ENCODE measurements around the gene MYCBPAP.
A peak's percentile ranks its signal among the peaks of the same experiment; 100 is the strongest.

MYCBPAP gene

GRCh38 chr17:50487213-50488096 is 20.8 kb upstream of the MYCBPAP start:
- DNase-seq = no peak

GRCh38 chr17:50488880-50489279 is 19.4 kb upstream of the MYCBPAP start:
- no peak for DNase-seq

DNA sequence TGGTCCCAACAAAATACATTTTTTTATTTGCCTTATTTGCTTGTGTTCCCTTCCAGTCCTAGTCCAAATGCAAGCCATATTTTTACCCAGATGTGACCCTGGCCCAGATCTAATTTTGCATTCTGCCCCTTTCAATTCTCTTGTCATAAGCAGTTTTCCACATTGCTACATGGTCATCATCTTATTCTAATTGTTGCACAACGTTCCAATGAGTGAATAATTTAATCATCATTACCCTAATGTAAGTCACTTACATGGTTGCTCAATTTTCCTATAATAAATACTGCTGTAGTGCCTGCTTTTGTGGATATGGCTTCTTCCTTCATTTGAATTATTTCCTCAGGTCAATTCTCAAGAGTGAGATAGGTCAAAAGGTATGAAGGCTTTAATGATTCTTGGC is 16.7 kb upstream of the MYCBPAP start:
- DNase-seq = no peak

DNA sequence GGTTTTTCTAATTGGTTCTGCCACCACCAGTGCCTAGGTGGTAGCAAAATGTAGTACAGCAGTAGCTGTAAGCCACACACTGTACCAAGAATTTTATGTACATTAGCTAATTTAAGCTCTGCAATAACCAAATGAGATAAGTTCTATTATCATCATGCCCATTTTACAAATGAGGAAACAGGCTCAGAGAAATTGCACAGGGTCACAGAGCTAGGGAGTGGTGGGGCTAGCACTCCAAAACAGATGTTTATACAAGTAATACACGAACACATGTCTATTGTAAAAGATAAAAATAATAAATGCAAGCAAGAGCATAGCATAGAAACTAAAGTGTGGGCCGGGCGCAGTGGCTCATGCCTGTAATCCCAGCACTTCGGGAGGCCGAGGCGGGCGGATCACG is 16.0 kb upstream of the MYCBPAP start:
- DNase-seq = no peak

GRCh38 chr17:50493744-50494143 is 14.5 kb upstream of the MYCBPAP start:
- DNase-seq = no peak

- no peak for DNase-seq
Observed at GRCh38 chr17:50495217-50495823, 12.9 kb upstream of the MYCBPAP start.

DNA sequence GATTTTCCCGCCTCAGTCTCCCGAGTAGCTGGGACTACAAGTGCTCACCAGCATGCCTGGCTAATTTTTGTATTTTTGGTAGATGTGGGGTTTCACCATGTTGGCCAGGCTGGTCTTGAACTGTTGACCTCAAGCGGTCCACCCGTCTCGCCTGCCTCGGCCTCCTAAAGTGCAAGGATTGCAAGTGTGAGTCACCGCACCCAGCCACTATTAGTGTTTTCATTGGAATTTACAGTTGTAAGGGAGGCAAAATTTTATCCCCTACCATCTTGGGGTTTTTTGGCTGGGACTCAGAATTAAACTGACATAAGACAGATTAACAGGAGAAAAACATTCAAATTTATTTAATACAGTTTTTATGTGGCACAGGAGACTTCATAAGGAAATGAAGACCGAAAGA is 12.3 kb upstream of the MYCBPAP start:
- no peak for DNase-seq

DNA sequence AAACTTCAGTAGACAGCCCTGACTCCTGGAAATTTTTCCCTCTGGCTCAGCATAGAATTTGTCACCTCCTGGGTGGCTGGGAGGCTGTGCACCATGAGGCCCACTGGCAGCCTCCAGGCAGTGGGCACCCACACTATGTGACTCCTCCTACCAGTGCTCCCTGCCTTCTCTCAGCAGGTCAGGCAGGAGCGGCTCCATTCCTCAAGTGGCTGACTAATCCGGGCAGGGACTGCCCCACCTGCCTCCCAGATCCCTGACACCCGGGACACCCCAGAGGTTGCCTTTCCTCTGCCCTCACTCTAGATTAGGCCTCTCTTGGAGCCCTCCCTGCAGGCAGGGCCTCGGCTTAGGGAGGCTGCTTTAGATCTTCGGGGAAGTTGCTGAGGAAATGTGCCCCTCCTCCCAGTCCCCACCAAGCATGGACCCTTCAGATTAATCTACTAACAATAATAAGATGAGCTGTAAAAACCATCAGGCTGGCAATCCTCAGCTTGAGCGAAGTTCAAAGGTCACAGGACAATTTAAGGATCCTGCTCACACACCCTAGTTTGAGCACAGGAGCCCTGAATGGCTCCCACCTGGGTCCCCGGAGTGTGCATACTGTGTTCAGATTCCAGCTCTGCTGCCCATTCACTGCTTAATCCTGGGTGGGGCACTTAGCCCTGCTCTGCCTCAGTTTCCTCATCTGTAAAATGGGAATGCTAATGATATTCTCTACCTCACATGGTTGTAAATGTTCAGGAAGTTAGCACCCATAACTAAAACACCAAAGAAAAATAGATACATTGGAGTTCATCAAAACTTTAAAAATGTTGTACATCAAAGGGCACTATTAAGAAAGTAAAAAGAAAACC is 10.0 kb upstream of the MYCBPAP start:
- DNase-seq = no peak

GRCh38 chr17:50499270-50499669 is 9.0 kb upstream of the MYCBPAP start:
- DNase-seq = no peak

- no peak for DNase-seq
Observed at GRCh38 chr17:50499721-50500120, 8.5 kb upstream of the MYCBPAP start.

DNA sequence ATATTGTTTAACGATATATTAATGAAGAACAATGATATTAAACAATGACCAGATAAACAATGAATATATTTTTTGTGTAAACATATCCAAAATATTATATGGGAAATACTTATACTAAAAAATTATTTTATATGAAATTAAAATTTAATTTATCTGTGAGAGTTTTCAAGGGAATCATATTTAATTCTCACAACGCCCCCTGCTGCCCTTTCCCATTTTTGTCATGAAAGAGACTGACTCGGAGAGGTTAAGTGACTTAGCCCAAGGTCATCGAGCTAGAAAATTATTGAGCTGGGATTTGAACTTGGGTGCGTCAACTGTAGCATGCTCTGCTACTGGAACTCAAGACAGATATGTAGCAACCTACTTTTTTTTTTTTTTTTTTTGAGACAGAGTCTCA is 7.2 kb upstream of the MYCBPAP start:
- no peak for DNase-seq

DNA sequence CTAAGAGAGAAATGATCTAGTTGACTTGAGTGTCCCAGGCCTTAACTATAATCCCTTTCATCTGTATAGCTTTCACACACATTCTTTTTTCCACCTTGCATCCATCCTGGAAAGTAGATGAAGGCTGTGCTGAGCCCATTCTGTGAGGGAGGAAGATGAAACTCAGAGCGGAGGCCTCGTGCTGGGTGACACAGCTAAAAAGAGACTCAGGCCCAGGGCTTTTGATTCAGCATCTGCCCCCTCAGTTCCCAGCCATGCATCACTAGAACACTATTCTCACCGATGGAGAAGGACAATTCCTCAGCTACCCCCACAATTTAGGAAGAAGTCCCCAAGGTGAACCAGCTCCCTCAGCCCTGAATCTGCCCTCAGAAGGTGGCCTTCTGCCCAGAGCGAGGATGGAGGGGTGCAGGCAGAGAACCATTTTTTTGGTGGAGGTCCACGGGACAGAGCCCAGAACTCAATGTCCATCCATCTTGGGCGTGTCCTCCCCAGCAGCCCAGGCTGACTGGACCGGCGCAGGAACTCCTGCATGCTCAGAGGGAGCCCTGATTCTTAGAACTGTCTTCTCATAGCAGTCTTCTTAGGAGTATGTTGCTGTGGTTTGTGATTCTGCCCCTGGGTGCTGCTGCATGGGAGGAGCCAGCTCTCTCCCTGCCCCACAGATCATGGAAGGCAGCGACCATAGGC is 5.8 kb upstream of the MYCBPAP start:
- no peak for DNase-seq

DNA sequence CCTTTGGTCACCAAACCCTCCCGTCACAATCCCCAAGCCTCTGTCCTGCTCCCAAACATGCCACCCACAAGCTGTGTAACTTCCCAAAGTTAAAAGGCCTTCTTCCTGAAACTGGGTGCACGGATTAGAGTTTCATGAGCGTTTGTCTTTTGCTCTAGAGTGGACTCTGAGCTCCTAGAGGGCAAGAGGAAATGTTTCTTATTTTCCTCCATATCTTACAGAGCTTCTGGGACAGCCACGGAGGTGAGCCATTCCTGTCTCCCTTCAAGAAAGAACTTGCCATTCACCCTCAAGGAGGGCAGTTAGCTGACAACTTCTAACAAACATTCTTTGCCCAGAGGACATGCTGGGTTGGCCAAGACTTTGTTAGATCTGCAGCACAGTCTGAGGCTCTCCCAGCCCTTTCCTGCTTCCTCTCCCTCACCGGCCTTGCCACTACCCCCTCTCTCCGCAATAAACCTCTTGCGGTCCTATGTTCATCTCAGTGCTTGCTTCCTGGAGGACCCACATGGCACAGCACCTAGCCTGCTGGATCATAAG is 2.6 kb upstream of the MYCBPAP start:
- DNase-seq = no peak

DNA sequence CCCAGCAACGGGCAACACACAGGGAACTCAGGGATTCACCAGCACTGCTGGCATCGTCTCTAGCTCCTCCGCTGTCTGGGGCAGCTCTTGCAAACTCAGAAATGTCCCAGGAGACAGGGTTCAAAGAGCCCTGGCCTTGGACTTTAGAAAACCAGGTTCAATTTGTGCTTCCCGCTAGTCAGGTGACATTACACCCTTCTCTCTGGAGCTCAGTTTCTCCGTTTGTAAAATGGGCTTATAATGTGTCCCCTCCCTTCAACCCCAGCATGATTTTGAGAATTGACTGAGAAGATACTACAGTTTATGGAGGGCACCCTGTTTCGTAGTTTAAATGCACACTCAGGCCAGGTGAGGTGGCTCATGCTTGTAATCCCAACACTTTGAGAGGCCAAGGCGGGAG is 1.9 kb upstream of the MYCBPAP start:
- no peak for DNase-seq

GRCh38 chr17:50508573-50509460 is 578 bp downstream of the MYCBPAP start:
- DNase-seq = peak; percentile 87

GRCh38 chr17:50511058-50511457 is 2.8 kb downstream of the MYCBPAP start:
- no peak for DNase-seq

DNA sequence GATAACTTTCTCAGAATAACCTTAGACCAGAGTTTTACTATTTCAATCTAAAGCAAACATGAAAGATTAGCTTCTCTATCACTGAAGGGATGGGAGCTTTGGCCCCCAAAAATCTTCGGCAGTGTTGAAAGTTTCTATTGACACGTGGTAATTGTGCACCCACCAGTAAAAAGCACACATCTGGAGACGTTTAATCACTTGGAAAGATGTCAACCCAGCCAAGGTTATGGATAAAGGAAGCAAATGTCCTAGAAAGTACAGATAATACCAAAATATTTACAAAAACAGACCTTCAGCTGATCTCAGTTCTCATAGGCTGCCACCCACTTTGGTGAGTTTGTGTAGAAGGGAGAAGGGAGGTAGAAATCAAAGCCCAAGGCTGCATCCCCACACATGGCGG is 5.3 kb downstream of the MYCBPAP start:
- DNase-seq = no peak

DNA sequence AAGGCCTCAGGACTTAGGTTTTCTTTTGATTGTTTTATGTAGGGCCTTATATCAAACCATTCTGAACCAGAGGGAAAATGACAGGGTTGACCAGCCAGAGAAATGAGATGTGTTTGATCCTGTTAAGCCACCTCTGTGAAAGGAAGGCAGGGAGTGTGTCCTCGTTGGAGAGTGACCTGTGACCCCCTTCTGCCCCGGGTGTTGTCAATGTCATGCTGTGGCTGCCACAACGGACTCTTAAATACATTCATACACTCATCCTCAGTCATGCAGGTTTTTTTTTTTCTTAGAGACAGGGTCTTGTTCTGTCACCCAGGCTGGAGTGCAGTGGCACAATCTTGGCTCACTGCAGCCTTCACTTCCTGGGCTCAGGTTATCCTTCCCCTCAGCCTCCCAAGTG is 6.1 kb downstream of the MYCBPAP start:
- no peak for DNase-seq

- DNase-seq = no peak
Observed at GRCh38 chr17:50514936-50515702, 6.9 kb downstream of the MYCBPAP start.

- no peak for DNase-seq
Observed at GRCh38 chr17:50517011-50517410, 8.8 kb downstream of the MYCBPAP start.
